ENCODE data around the gene XYLT1. TPM values are rescaled to one million over a fixed set of nuclear protein-coding genes. Genes with fewer than 3 reads are reported as not detected.

Gene XYLT1
- total RNA-seq, 1 donor from 2014 or later: 1.8 TPM

DNA sequence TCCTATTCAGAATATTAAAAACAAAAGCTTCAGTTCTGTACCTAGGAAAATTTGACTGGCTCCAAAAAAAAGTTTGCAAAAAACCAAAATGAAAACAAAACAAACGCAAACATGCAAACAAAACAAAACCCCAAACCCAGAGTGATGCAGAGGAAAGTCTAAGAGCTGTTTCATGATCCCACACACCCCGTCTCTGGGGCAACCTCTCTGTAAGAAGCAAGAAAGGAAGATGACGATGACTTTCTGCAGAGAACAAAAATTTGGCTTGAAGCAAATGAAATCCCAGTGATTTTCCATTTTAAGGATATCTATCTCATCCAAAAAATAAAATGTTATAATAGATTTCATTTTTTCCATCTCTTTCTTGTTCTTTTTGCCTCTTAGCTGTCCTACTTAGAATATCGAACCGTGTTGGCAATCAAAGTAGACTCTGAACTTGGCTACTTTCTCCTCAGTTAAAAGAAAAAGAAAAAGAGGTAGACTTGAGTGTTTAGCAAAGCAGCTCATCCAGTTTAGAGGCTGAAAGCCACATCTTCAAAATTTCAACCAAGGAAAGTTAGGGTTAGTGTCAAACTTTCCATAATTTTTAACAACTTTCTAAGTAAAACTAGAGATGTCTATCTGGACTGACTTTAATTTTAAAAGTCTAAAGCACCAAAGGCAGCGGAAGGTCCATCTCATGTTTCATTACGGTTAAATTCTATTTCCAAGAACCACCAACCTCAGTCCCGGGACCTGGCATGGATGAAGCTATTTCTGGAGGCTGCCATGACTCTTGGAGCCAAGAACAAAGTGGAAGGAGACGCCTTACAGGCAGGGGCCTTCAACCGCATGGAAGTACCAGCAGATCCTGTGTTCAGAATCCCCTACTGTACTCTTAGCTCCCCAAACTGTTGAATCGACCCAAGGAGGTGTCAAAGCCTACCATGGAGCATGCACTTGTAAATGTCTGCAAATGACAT is 180.8 kb downstream of the XYLT1 start:
- ATAC-seq (no peak), DNase-seq (ENCODE audit: missing footprints) (no peak)
- intact Hi-C loops (cut with DNase I): no loop called here

DNA sequence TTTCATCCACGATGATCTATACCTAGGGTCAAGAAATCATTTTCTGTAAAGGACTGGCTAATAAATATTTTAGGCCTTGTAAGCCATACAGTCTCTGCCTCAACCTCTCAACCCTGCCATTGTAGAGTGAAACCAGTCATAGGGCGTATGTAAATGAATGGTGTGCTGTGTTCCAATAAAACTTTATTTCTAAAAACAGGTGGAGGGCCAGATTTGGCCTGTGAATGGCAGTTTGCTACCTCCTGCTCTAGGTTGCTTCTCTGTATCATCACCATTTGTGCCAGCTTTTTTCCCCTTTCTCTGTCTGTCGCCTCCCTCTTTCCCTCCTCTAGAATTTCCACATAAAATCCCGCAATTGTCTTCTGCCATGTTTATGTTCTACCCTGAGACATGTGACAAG is 181.7 kb downstream of the XYLT1 start:
- DNase-seq (ENCODE audit: missing footprints): no peak
- intact Hi-C loops (cut with DNase I): no loop called here
- no peak for ATAC-seq

DNA sequence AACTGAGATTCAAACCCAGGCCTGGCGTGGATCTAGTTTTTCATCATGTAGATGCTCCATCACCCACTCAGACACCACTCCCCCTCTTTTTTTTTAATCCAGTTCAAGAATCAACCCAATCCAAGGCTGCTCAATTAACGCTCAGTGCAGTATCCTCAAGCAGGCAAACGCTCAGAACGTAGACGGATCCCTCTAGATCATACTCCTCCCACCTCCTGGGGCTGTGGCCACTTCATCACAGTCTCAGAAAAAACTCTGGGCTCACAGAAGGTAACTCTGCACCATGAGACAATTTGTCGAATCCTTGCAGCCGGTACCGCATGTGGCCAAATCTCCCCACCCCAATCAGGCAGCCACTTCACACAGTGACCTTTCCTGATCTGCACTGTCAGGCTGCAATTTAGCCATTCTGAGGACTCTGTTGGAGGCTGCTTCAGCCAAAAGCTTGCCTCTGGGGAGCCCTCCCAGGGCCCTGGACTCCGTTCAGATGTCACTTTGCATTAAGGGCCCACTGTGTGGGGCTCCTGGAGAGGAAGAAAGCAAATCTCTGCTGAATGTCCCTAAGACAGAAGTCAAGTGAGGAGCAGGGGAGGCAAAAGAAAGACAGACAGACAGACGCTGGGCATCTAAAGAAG is 183.5 kb downstream of the XYLT1 start:
- intact Hi-C loops (cut with DNase I): no loop called here
- ATAC-seq (peak; percentile 67), DNase-seq (ENCODE audit: missing footprints) (no peak)

DNA sequence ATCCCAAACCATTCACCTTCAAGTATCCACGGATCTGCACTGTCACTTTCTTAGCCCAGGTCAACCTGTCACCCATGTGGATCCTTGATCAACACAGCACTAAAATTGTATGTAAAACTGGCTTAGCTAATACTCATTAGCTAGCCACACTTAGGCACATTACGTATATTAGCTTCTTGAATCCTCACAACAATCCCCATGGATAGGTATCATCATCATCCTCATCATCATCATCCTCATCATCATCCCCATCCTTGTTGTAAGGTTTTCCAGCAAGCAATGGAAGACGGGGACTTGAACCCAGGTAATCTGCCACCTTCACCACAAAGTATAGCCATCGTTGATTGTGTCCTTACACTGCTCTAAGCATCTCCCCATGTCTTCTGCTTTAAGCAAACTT is 184.3 kb downstream of the XYLT1 start:
- intact Hi-C loops (cut with DNase I): no loop called here
- DNase-seq (ENCODE audit: missing footprints) (no peak), ATAC-seq (no peak)

DNA sequence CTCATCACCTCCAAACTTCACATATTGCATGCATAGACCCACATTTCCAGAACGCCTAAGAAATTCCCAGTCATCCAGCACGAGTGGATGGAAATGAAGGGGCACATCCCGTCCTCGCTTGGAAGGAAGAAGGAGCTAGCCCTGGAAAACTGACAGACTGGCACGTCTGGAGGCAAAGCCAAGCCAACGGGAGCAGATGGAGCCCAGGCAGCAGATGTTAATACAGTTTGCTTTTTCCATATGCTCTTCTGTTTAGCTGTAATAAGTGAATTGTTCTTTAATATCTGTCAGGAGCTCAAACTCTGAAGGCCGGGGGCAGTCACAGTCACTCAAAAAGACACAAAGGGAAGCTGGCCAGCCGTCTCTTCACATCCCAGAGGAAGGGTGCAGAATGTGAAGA is 187.7 kb downstream of the XYLT1 start:
- ATAC-seq: no peak
- intact Hi-C loops (cut with DNase I): no loop called here
- no peak for DNase-seq (ENCODE audit: missing footprints)

DNA sequence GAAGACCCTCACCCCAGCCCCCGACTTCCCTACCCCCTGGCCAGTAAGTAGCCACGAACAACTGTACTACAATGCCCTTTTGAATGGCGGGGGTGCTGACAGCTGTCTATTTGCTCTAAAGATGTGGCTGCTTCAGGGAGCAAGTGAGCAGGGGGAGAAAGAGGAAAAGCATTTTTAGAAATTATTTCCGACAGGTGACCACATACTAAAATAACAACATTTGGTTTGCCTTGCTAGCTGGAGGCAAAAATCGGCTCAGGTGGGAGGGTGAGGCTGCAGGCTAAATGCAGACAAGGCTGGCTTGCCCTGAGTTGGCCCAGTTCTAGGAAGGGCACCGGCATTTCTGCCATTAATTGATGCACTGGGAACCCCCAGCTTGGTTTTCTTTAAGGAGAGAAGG is 188.5 kb downstream of the XYLT1 start:
- intact Hi-C loops (cut with DNase I): no loop called here
- no peak for ATAC-seq
- DNase-seq (ENCODE audit: missing footprints): no peak

DNA sequence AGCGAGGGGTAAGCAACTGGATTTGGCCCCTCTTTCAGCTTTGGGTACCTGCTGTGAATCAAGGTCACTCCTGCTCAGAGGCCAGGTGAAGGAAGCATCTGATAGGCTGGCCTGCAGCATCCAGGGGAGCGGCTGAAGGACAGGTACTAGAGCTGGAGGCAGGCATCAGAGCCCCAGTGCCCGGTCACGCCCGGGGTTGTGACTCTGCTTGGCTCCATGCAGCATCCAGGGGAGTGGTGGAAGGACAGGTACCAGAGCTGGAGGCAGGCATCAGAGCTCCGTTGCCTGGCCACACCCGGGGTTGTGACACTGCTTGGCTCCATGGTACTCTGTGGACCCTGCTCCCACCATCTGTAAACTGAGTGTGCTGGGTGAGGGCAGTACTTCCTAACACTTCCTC is 189.7 kb downstream of the XYLT1 start:
- ATAC-seq (no peak), DNase-seq (ENCODE audit: missing footprints) (no peak)
- intact Hi-C loops (cut with DNase I): no loop called here

DNA sequence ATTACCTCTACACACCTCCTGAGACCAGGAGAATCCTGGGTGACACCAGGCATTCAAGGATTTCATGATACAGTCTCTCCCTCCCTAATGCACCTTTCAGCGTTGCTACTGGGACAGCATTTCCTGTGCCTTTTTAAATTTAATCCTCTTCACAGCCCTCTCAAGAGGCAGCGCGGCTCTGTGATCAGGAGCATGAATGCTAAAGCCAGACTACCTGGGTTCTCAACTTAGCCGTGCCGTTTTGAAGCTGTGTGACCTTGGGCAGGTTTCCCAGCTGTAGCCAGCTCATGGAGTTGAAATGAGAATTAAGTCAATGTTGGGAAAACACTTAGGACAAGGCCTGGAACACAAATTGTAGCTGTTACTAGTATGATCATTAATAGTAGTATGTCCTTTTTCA is 191.8 kb downstream of the XYLT1 start:
- ATAC-seq: no peak
- intact Hi-C loops (cut with DNase I): loop anchor here (5.0 kb wide), 2 partner anchors 188 to 417 kb away; no protein-coding TSS in a partner anchor
- DNase-seq (ENCODE audit: missing footprints): no peak

DNA sequence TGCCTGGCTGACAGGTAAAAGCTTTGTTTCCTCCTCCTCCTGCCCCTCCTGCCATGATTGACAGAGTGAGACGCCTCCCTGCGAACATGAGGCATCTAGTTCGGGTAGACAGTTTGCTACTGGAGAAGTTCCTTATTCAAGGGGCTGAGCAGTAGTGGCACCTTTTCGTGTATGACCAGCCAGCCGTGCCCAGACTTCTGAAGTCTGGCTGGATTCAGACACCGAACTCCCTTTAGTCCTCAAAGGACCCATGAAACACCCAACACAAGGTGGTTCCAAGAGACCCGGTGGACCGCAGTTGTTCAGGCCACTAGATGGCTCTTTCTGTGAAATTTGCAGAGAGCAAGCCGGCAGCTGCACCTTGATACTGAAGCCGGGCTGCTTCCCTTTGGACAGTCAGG is 192.8 kb downstream of the XYLT1 start:
- intact Hi-C loops (cut with DNase I): loop anchor here (5.0 kb wide), 2 partner anchors 189 to 416 kb away; no protein-coding TSS in a partner anchor
- DNase-seq (ENCODE audit: missing footprints): no peak
- ATAC-seq: peak; percentile 56

DNA sequence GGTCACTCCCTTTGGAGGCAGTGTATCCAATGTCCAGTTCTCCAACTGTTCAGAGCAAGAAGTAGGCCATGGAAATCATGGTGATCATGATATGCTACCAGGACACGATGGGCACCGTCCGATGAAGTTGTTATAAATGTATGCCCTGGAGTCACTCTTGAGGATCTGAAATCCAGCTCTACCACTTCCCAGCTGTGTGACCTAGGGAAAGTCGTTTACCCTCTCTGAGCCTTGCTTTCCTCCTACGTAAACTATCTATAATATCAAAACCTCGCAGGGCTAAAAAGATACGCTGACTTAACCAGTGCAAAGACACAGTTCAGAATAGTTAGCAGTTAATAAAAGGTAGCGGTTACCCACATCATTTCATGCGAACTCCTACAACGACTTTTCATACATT is 194.2 kb downstream of the XYLT1 start:
- intact Hi-C loops (cut with DNase I): loop anchor here (5.0 kb wide), 2 partner anchors 191 to 414 kb away; no protein-coding TSS in a partner anchor
- DNase-seq (ENCODE audit: missing footprints) (no peak), ATAC-seq (no peak)

DNA sequence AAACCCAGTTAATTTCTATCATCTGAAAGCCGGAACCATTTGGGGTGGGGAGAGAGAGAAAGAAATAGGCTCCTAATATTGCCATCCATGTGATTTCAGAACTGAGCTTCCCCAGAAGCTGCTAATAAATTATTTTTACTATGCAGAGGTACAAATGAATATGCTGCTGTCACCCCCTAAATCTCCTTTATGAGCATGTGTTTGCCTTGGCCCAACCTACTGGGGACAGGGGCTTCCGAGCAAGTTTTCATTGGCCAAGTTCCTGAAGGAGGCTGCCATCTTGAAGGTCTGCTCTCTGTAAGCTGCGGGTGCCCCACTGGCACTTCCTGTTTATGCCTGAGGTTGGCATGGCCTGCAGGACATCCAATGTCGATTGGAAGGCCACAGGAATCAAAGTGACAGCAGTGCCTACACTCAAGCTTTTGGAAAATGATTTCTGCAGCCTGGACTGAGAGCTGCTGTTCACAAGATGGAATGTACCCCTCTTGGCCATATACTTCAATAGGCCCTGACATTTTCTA is 194.7 kb downstream of the XYLT1 start:
- DNase-seq (ENCODE audit: missing footprints) (no peak), ATAC-seq (no peak)
- intact Hi-C loops (cut with DNase I): loop anchor here (5.0 kb wide), 2 partner anchors 191 to 414 kb away; no protein-coding TSS in a partner anchor

DNA sequence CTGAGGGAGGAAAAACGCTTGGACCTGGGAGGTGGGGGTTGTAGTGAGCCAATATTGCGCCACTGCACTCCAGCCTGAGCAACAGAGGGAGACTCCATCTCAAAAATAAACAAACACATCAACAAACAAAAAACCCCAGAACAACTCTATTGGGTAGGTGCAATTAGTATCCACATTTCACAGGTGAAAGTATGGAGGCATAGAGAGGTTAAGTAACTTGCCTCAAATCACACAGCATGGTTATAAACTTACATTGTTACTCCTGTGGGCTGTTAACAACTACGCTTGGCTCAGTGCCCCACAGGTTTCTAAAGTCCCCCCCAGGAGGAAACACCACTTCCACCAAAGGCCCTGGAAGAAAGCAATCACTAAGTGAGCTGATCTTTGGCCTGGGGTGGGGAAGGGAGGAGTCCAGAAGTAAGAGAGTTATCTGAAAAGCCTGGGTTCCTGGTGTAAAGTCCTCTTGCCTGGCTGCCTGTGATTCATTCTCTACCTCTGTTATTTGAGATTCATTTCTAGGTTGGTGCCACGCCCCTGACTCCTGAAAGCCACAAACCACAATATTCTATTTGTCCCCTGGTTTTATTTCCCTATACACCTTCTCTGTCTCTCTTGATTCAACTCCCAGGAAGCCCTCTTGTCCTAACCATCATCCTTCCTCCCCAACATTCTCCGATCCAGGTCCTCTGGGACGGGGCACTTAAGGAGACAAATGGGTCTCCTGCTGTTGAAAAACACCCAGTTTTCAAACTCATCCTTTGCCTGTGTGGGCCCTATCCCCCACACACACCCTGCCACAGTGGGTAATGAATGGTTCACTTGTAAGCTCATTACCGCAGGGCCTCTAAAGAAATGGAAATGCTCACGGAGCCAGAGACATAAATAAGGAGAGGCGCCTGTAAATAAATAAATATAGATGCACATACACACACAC is 195.4 kb downstream of the XYLT1 start:
- ATAC-seq: no peak
- DNase-seq (ENCODE audit: missing footprints): no peak
- intact Hi-C loops (cut with DNase I): loop anchor here (5.0 kb wide), 2 partner anchors 192 to 413 kb away; no protein-coding TSS in a partner anchor

DNA sequence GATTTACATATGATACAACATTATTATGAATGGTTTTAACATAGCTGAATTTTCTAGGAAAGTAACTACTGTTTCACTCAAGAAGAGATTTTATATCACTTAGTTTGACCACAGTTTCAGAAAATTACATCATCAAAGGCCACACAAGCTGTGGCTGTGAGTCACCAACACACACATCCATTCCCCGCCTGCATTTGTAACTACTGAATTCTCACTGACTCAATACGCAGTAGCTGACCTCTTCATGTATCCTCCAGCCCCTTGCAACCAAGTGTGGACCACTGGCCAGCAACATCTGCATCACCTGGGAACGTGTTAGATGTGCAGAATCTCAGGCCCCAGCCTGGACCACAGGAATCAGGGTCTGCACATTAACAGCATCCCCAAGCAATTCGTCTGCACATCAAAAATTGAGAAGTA is 197.6 kb downstream of the XYLT1 start:
- ATAC-seq (no peak), DNase-seq (ENCODE audit: missing footprints) (no peak)
- intact Hi-C loops (cut with DNase I): no loop called here

DNA sequence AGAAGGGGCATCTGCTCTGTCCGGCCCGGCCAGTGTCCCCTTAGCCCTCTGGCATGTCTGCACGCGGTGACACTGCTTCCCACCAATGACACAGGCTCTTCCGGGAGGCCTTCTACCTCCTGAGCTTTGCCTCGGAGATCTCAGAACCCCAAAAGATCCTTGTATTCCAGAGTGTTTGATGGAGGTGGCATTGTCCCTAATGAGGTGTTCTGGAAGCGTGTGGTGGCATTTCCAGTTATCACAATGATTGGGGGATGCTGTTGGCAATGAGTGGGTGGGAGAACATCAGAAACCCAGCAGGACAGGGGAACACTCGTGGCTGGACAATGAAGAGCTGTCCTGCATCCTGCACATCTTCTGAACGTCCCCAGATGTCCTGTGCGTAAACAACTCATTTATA is 198.0 kb downstream of the XYLT1 start:
- DNase-seq (ENCODE audit: missing footprints): no peak
- intact Hi-C loops (cut with DNase I): no loop called here
- no peak for ATAC-seq

DNA sequence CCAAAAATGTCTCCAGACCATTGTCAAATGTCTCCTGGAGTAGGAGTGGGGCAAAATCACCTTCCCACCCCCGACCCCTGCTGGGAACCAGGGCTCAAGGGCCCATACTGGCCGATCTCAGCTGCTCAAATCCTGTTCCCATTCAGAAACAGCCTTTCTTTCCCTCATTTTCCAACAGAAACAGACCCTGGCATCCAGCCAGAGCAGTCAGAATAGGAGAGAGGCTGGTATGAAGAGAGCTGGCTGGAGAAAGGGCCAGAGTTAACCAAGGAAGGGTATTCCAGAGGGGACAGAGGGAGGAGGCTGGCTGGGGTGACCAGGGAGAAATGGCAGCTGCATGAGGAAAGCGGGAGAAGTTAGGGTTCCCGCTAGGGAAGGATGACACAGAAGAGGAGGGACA is 199.1 kb downstream of the XYLT1 start:
- no peak for ATAC-seq

DNA sequence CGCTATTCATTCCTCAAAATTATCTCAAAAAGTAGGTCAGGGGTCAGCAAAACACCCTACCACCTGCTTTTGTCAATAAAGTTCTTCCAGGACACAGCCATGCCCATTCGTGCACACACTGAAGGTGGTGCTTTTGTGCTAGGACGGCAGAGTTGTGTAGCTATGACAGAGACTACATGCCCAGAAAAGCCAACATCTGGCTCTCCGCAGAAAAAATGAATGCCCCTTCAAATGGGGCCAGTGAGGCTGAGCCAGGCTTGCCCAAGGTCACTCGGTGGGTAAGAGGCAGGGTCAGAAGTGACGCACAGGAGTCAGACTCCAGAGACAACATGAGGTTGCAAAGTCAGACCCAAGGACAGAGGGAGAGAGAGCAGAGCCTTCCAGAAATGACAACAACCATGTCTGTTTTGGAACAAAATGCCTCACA is 200.1 kb downstream of the XYLT1 start:
- ATAC-seq (peak; percentile 30), DNase-seq (ENCODE audit: missing footprints) (no peak)
- intact Hi-C loops (cut with DNase I): no loop called here

More for the DNA sequence above, 199.1 kb downstream of the XYLT1 start:
- DNase-seq (ENCODE audit: missing footprints): no peak
- intact Hi-C loops (cut with DNase I): no loop called here

DNA sequence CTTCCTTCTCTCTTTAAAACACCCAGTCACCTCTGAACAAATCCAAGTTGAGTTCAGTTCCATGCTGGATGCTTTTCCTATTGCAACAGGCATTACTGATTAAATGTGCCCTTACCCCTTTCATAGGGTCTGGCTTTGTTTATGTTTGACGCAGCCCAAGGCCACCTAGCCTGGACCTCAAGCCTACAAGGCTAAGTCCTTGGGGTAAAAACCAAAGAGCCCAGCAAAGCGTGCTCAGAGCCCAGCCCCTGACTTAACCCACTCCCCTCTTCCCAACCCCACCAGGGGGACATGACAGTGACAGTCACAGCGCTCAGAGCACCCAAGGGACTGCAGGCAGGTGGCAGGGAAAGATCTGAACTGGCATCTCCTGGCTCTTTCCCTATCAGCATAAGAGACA is 200.6 kb downstream of the XYLT1 start:
- no peak for DNase-seq (ENCODE audit: missing footprints)
- intact Hi-C loops (cut with DNase I): no loop called here
- ATAC-seq: no peak

DNA sequence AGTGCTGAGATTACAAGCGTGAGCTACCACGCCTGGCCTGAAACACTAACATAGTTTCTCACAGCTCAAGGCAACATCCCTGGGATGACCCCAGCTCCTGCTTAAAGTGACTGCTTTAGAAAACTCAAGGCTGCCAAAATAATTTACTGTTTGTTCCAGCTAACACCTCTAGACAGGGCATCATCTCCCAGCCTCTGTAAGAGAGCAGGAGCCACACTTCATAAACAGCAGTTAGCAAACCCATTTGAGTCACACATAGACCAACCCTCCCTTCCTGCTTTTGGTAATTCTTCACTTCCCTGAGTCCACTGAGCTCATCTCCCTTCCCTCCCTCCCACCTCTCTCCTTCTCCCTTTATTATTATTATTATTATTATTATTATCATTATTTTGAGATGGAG is 201.3 kb downstream of the XYLT1 start:
- ATAC-seq: no peak
- no peak for DNase-seq (ENCODE audit: missing footprints)
- intact Hi-C loops (cut with DNase I): no loop called here
